Activated naive CD8-positive, alpha-beta T cell (primary cell): Measurements from ENCODE around the gene RCHY1.

Source experiments
- H3K27ac Mint-ChIP-seq: one replicate; pipeline ENCODE4 v1.8.0; 2021; ENCODE audit warnings: mixed read lengths
- H3K27me3 Mint-ChIP-seq: one replicate; pipeline ENCODE4 v1.8.0; 2021; ENCODE audit warnings: mixed read lengths
- H3K36me3 Mint-ChIP-seq: one replicate; pipeline ENCODE4 v1.8.0; 2021; ENCODE audit warnings: mixed read lengths
- H3K4me1 Mint-ChIP-seq: one replicate; pipeline ENCODE4 v1.8.0; 2021; ENCODE audit warnings: low read depth, mixed read lengths
- H3K4me3 Mint-ChIP-seq: one replicate; pipeline ENCODE4 v1.8.0; 2021; ENCODE audit warnings: mild to moderate bottlenecking, mixed read lengths
- H3K9me3 Mint-ChIP-seq: one replicate; pipeline ENCODE4 v1.8.0; 2021; ENCODE audit warnings: low read depth, mixed read lengths

RCHY1 gene

GRCh38 chr4:75499900-75500299 lies 14.3 kb downstream of the RCHY1 start:
- H3K27me3 Mint-ChIP-seq, result no peaks in the 10 kb centered on the region
- no peaks in the 10 kb centered on the region for H3K9me3 Mint-ChIP-seq
- peaks cover 31% of the 10 kb centered on the region for H3K36me3 Mint-ChIP-seq
- H3K4me1 Mint-ChIP-seq, result peaks cover 37% of the 10 kb centered on the region
- no peak overlapping the region for H3K27ac Mint-ChIP-seq
- no peak overlapping the region for H3K4me3 Mint-ChIP-seq

GRCh38 chr4:75498041-75498440 lies 16.2 kb downstream of the RCHY1 start:
- Mint-ChIP-seq H3K27me3 (no peaks in the 10 kb centered on the region), H3K9me3 (no peaks in the 10 kb centered on the region), H3K27ac (no peak overlapping the region), H3K36me3 (peaks cover 31% of the 10 kb centered on the region), H3K4me3 (no peak overlapping the region), H3K4me1 (peaks cover 37% of the 10 kb centered on the region)

- H3K4me3 Mint-ChIP-seq, result no peak overlapping the region
- peaks cover 37% of the 10 kb centered on the region for H3K4me1 Mint-ChIP-seq
- no peaks in the 10 kb centered on the region for H3K27me3 Mint-ChIP-seq
- H3K36me3 Mint-ChIP-seq, result peaks cover 28% of the 10 kb centered on the region
- H3K9me3 Mint-ChIP-seq, result no peaks in the 10 kb centered on the region
- H3K27ac Mint-ChIP-seq, result no peak overlapping the region
Measured at GRCh38 chr4:75497133-75497532, 17.1 kb downstream of the RCHY1 start.

- peaks cover 37% of the 10 kb centered on the region for H3K4me1 Mint-ChIP-seq
- no peaks in the 10 kb centered on the region for H3K9me3 Mint-ChIP-seq
- H3K27me3 Mint-ChIP-seq, result no peaks in the 10 kb centered on the region
- H3K36me3 Mint-ChIP-seq, result peaks cover 31% of the 10 kb centered on the region
- peak overlapping the region; percentile 46 for H3K27ac Mint-ChIP-seq
- H3K4me3 Mint-ChIP-seq, result no peak overlapping the region
Measured at GRCh38 chr4:75496406-75496805, 17.8 kb downstream of the RCHY1 start.

- Mint-ChIP-seq H3K27ac (no peak overlapping the region), H3K4me1 (peaks cover 37% of the 10 kb centered on the region), H3K27me3 (no peaks in the 10 kb centered on the region), H3K36me3 (peaks cover 30% of the 10 kb centered on the region), H3K4me3 (no peak overlapping the region), H3K9me3 (no peaks in the 10 kb centered on the region)
Measured at GRCh38 chr4:75495476-75495875, 18.7 kb downstream of the RCHY1 start.

GRCh38 chr4:75494563-75494962 lies 19.6 kb downstream of the RCHY1 start:
- Mint-ChIP-seq H3K27me3 (no peaks in the 10 kb centered on the region), H3K9me3 (no peaks in the 10 kb centered on the region), H3K36me3 (peaks cover 27% of the 10 kb centered on the region), H3K4me1 (peaks cover 37% of the 10 kb centered on the region), H3K27ac (no peak overlapping the region), H3K4me3 (no peak overlapping the region)

GRCh38 chr4:75490155-75490554 lies 24.0 kb downstream of the RCHY1 start:
- no peak overlapping the region for H3K4me3 Mint-ChIP-seq
- H3K36me3 Mint-ChIP-seq, result peaks cover 8% of the 10 kb centered on the region
- H3K27me3 Mint-ChIP-seq, result no peaks in the 10 kb centered on the region

GRCh38 chr4:75484190-75484589 lies 30.0 kb downstream of the RCHY1 start:
- Mint-ChIP-seq H3K9me3 (no peaks in the 10 kb centered on the region), H3K27me3 (no peaks in the 10 kb centered on the region), H3K4me3 (no peak overlapping the region), H3K27ac (peak overlapping the region; percentile 61), H3K4me1 (no peaks in the 10 kb centered on the region), H3K36me3 (peaks cover 21% of the 10 kb centered on the region)

More at GRCh38 chr4:75490155-75490554, 24.0 kb downstream of the RCHY1 start:
- Mint-ChIP-seq H3K9me3 (no peaks in the 10 kb centered on the region), H3K27ac (no peak overlapping the region), H3K4me1 (no peaks in the 10 kb centered on the region)

- no peaks in the 10 kb centered on the region for H3K27me3 Mint-ChIP-seq
- H3K27ac Mint-ChIP-seq, result no peak overlapping the region
- peaks cover 8% of the 10 kb centered on the region for H3K9me3 Mint-ChIP-seq
- H3K4me1 Mint-ChIP-seq, result no peaks in the 10 kb centered on the region
- peaks cover 52% of the 10 kb centered on the region for H3K36me3 Mint-ChIP-seq
- H3K4me3 Mint-ChIP-seq, result no peak overlapping the region
Measured at GRCh38 chr4:75477201-75477600, 37.0 kb downstream of the RCHY1 start.

GRCh38 chr4:75470738-75471137 lies 43.5 kb downstream of the RCHY1 start:
- Mint-ChIP-seq H3K27ac (no peak overlapping the region), H3K4me1 (no peaks in the 10 kb centered on the region)

GRCh38 chr4:75469896-75470295 lies 44.3 kb downstream of the RCHY1 start:
- no peak overlapping the region for H3K4me3 Mint-ChIP-seq
- H3K9me3 Mint-ChIP-seq, result no peaks in the 10 kb centered on the region
- H3K4me1 Mint-ChIP-seq, result no peaks in the 10 kb centered on the region
- no peaks in the 10 kb centered on the region for H3K27me3 Mint-ChIP-seq
- no peak overlapping the region for H3K27ac Mint-ChIP-seq
- peaks cover 17% of the 10 kb centered on the region for H3K36me3 Mint-ChIP-seq

More at GRCh38 chr4:75470738-75471137, 43.5 kb downstream of the RCHY1 start:
- Mint-ChIP-seq H3K9me3 (no peaks in the 10 kb centered on the region), H3K36me3 (peaks cover 16% of the 10 kb centered on the region), H3K4me3 (no peak overlapping the region), H3K27me3 (no peaks in the 10 kb centered on the region)

- Mint-ChIP-seq H3K9me3 (peaks cover 7% of the 10 kb centered on the region), H3K36me3 (peaks cover 7% of the 10 kb centered on the region), H3K27ac (no peak overlapping the region), H3K4me1 (no peaks in the 10 kb centered on the region), H3K4me3 (no peak overlapping the region), H3K27me3 (peaks cover 5% of the 10 kb centered on the region)
Measured at GRCh38 chr4:75457365-75457764, 56.8 kb downstream of the RCHY1 start.

- Mint-ChIP-seq H3K36me3 (no peaks in the 10 kb centered on the region), H3K27me3 (peaks cover 9% of the 10 kb centered on the region), H3K27ac (no peak overlapping the region), H3K9me3 (peaks cover 14% of the 10 kb centered on the region), H3K4me3 (no peak overlapping the region), H3K4me1 (no peaks in the 10 kb centered on the region)
Measured at GRCh38 chr4:75434105-75434504, 80.1 kb downstream of the RCHY1 start.

GRCh38 chr4:75432683-75433082 lies 81.5 kb downstream of the RCHY1 start:
- peaks cover 10% of the 10 kb centered on the region for H3K27me3 Mint-ChIP-seq
- H3K27ac Mint-ChIP-seq, result no peak overlapping the region
- peaks cover 12% of the 10 kb centered on the region for H3K9me3 Mint-ChIP-seq
- H3K4me1 Mint-ChIP-seq, result no peaks in the 10 kb centered on the region
- no peak overlapping the region for H3K4me3 Mint-ChIP-seq
- H3K36me3 Mint-ChIP-seq, result no peaks in the 10 kb centered on the region

- Mint-ChIP-seq H3K9me3 (no peaks in the 10 kb centered on the region), H3K36me3 (no peaks in the 10 kb centered on the region), H3K4me3 (no peak overlapping the region), H3K4me1 (no peaks in the 10 kb centered on the region), H3K27me3 (peaks cover 3% of the 10 kb centered on the region), H3K27ac (no peak overlapping the region)
Measured at GRCh38 chr4:75429208-75429607, 85.0 kb downstream of the RCHY1 start.
